GM23338 (cell line): ENCODE results near the gene TGM6. TPM values are rescaled to one million over a fixed set of nuclear protein-coding genes. Genes with fewer than 3 reads are reported as not detected.

Experiments used
- EZH2phosphoT487 ChIP-seq: fragments of 200-600 bp; sonication (generic); IDR thresholded peaks from one replicate; pipeline ENCODE4 v1.8.1; 2018; ENCODE audit warnings: antibody characterized with exemption; ENCODE audit not compliant: unreplicated experiment
- NANOG ChIP-seq: IDR thresholded peaks from 2 replicates; pipeline ENCODE4 v1.6.1; 2016; ENCODE audit warnings: antibody characterized with exemption, borderline replicate concordance
- ZNF114 ChIP-seq: fragments of 250-450 bp; sonication (Bioruptor Pico); IDR thresholded peaks from 2 replicates; pipeline ENCODE4 v1.5.0; 2020; ENCODE audit warnings: mild to moderate bottlenecking, moderate library complexity
- polyA plus RNA-seq: library from polyadenylated mRNA; unstranded; fragments of >200 nt; fragmentation: Nextera tagmentation; extraction: Ambion mirVana; gene quantifications from 2 replicates; pipeline ENCODE4 v1.2.1, GENCODE V29; 2016
- total RNA-seq: library from RNA; depleted of rRNA; stranded (reverse); fragments of >200 nt; shearing (Covaris generic); gene quantifications from 2 replicates; pipeline ENCODE4 v1.2.3, GENCODE V29; 2014
- TF ChIP-seq, protein P1 (sequence below): fragments of 250-450 bp; sonication (Bioruptor Pico); IDR thresholded peaks from 2 replicates; pipeline ENCODE4 v1.5.0; 2020; ENCODE audit warnings: mild to moderate bottlenecking, moderate library complexity
- TF ChIP-seq, protein P2 (sequence below), 2 experiments: fragments of 200-600 bp in 1 of 2; sonication (generic) in 1 of 2; conservative IDR thresholded peaks; 2 replicates each; pipeline versions ENCODE4 v1.5.1 to v1.6.1; 2016 to 2017; ENCODE audit warnings: antibody characterized with exemption in 2 of 2, low read depth in 2 of 2, mild to moderate bottlenecking in 2 of 2, moderate library complexity in 1 of 2
- TF ChIP-seq, protein P3 (sequence below): IDR thresholded peaks from one replicate; pipeline ENCODE4 v1.6.1; 2018; ENCODE audit warnings: antibody characterized with exemption; ENCODE audit not compliant: unreplicated experiment
- TF ChIP-seq, protein P4 (sequence below): IDR thresholded peaks from 2 replicates; pipeline ENCODE4 v1.6.1; 2016; ENCODE audit warnings: antibody characterized with exemption

Gene TGM6
- total and polyA plus RNA-seq, 2 experiments from 2014 or later, result not detected

DNA sequence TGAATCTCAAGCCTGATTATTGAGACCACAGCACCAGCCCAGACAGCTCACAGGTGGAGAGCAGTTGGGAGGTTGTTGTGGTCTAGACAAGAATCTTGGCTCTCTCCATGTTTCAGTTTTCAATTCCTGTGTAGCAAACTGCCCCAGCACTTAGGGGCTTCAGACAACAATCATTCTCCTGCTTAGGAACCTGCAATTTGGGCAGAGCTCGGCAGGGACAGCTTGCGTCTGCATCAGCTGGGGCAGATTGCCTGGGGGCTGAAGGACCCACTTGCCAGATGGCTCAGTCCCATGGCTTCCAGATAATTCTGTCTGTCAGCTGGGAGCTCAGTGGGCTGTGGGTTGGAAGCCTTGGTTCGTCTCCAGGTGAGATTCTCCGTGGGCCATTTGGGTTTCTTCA lies 6.9 kb downstream of the TGM6 start (continued):
- TF ChIP-seq, protein P1, sequence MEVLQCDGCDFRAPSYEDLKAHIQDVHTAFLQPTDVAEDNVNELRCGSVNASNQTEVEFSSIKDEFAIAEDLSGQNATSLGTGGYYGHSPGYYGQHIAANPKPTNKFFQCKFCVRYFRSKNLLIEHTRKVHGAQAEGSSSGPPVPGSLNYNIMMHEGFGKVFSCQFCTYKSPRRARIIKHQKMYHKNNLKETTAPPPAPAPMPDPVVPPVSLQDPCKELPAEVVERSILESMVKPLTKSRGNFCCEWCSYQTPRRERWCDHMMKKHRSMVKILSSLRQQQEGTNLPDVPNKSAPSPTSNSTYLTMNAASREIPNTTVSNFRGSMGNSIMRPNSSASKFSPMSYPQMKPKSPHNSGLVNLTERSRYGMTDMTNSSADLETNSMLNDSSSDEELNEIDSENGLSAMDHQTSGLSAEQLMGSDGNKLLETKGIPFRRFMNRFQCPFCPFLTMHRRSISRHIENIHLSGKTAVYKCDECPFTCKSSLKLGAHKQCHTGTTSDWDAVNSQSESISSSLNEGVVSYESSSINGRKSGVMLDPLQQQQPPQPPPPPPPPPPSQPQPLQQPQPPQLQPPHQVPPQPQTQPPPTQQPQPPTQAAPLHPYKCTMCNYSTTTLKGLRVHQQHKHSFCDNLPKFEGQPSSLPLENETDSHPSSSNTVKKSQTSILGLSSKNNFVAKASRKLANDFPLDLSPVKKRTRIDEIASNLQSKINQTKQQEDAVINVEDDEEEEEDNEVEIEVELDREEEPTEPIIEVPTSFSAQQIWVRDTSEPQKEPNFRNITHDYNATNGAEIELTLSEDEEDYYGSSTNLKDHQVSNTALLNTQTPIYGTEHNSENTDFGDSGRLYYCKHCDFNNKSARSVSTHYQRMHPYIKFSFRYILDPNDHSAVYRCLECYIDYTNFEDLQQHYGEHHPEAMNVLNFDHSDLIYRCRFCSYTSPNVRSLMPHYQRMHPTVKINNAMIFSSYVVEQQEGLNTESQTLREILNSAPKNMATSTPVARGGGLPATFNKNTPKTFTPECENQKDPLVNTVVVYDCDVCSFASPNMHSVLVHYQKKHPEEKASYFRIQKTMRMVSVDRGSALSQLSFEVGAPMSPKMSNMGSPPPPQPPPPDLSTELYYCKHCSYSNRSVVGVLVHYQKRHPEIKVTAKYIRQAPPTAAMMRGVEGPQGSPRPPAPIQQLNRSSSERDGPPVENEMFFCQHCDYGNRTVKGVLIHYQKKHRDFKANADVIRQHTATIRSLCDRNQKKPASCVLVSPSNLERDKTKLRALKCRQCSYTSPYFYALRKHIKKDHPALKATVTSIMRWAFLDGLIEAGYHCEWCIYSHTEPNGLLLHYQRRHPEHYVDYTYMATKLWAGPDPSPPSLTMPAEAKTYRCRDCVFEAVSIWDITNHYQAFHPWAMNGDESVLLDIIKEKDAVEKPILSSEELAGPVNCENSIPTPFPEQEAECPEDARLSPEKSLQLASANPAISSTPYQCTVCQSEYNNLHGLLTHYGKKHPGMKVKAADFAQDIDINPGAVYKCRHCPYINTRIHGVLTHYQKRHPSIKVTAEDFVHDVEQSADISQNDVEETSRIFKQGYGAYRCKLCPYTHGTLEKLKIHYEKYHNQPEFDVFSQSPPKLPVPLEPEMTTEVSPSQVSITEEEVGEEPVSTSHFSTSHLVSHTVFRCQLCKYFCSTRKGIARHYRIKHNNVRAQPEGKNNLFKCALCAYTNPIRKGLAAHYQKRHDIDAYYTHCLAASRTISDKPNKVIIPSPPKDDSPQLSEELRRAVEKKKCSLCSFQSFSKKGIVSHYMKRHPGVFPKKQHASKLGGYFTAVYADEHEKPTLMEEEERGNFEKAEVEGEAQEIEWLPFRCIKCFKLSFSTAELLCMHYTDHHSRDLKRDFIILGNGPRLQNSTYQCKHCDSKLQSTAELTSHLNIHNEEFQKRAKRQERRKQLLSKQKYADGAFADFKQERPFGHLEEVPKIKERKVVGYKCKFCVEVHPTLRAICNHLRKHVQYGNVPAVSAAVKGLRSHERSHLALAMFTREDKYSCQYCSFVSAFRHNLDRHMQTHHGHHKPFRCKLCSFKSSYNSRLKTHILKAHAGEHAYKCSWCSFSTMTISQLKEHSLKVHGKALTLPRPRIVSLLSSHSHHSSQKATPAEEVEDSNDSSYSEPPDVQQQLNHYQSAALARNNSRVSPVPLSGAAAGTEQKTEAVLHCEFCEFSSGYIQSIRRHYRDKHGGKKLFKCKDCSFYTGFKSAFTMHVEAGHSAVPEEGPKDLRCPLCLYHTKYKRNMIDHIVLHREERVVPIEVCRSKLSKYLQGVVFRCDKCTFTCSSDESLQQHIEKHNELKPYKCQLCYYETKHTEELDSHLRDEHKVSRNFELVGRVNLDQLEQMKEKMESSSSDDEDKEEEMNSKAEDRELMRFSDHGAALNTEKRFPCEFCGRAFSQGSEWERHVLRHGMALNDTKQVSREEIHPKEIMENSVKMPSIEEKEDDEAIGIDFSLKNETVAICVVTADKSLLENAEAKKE (CRISPR knock-in tag), result no peak
- TF ChIP-seq NANOG, result no peak
- TF ChIP-seq ZNF114, result no peak
- TF ChIP-seq, protein P2, sequence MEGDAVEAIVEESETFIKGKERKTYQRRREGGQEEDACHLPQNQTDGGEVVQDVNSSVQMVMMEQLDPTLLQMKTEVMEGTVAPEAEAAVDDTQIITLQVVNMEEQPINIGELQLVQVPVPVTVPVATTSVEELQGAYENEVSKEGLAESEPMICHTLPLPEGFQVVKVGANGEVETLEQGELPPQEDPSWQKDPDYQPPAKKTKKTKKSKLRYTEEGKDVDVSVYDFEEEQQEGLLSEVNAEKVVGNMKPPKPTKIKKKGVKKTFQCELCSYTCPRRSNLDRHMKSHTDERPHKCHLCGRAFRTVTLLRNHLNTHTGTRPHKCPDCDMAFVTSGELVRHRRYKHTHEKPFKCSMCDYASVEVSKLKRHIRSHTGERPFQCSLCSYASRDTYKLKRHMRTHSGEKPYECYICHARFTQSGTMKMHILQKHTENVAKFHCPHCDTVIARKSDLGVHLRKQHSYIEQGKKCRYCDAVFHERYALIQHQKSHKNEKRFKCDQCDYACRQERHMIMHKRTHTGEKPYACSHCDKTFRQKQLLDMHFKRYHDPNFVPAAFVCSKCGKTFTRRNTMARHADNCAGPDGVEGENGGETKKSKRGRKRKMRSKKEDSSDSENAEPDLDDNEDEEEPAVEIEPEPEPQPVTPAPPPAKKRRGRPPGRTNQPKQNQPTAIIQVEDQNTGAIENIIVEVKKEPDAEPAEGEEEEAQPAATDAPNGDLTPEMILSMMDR (conservative IDR thresholded peaks at IDR 0.05; ENCODE audit: low read depth in 2 of 2), result no peak
- TF ChIP-seq, protein P3, sequence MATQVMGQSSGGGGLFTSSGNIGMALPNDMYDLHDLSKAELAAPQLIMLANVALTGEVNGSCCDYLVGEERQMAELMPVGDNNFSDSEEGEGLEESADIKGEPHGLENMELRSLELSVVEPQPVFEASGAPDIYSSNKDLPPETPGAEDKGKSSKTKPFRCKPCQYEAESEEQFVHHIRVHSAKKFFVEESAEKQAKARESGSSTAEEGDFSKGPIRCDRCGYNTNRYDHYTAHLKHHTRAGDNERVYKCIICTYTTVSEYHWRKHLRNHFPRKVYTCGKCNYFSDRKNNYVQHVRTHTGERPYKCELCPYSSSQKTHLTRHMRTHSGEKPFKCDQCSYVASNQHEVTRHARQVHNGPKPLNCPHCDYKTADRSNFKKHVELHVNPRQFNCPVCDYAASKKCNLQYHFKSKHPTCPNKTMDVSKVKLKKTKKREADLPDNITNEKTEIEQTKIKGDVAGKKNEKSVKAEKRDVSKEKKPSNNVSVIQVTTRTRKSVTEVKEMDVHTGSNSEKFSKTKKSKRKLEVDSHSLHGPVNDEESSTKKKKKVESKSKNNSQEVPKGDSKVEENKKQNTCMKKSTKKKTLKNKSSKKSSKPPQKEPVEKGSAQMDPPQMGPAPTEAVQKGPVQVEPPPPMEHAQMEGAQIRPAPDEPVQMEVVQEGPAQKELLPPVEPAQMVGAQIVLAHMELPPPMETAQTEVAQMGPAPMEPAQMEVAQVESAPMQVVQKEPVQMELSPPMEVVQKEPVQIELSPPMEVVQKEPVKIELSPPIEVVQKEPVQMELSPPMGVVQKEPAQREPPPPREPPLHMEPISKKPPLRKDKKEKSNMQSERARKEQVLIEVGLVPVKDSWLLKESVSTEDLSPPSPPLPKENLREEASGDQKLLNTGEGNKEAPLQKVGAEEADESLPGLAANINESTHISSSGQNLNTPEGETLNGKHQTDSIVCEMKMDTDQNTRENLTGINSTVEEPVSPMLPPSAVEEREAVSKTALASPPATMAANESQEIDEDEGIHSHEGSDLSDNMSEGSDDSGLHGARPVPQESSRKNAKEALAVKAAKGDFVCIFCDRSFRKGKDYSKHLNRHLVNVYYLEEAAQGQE, result no peak
- TF ChIP-seq EZH2phosphoT487, result no peak
- TF ChIP-seq, protein P4, sequence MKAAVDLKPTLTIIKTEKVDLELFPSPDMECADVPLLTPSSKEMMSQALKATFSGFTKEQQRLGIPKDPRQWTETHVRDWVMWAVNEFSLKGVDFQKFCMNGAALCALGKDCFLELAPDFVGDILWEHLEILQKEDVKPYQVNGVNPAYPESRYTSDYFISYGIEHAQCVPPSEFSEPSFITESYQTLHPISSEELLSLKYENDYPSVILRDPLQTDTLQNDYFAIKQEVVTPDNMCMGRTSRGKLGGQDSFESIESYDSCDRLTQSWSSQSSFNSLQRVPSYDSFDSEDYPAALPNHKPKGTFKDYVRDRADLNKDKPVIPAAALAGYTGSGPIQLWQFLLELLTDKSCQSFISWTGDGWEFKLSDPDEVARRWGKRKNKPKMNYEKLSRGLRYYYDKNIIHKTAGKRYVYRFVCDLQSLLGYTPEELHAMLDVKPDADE, result no peak
